Common myeloid progenitor, CD34-positive (primary cell): Measurements from ENCODE around the gene SERGEF.

ENCODE experiments used
- CTCF ChIA-PET: fragments of 350-600 bp; sonication (Branson Sonifier 250); formaldehyde crosslinking; loops from one replicate; lab custom pipeline; 2021; ENCODE audit warnings: antibody characterized with exemption; lab: Charles Lee
- POLR2A ChIA-PET: fragments of 350-600 bp; sonication (Branson Sonifier 250); formaldehyde crosslinking; loops from one replicate; lab custom pipeline; 2021; ENCODE audit warnings: antibody characterized with exemption; lab: Charles Lee
- DNase-seq, 3 donors: peaks; one replicate each; pipeline versions ENCODE4 v3.0.0 to v3.0.0-alpha.2; 2013
- H3K27ac ChIP-seq, 2 experiments: 1 replicate in 1 of 2; 2 replicates in 1 of 2; pipeline ENCODE4 v1.7.0; 2013; ENCODE audit warnings: inconsistent platforms in 2 of 2, low read length in 2 of 2, mild to moderate bottlenecking in 2 of 2, low read depth in 1 of 2, moderate library complexity in 1 of 2; ENCODE audit not compliant: severe bottlenecking in 2 of 2, insufficient read depth in 1 of 2, poor library complexity in 1 of 2
- H3K27me3 ChIP-seq, 5 experiments: replicated peaks in 2 of 5; 1 replicate in 3 of 5; 2 replicates in 2 of 5; pipeline versions ENCODE4 v1.6.1 to v1.7.0; 2013; ENCODE audit warnings: low read length in 4 of 5, mild to moderate bottlenecking in 2 of 5, moderate library complexity in 2 of 5, inconsistent platforms in 1 of 5; ENCODE audit not compliant: insufficient read depth in 5 of 5, control insufficient read depth in 4 of 5
- H3K36me3 ChIP-seq, 4 experiments: 1 replicate in 2 of 4; 2 replicates in 2 of 4; pipeline versions ENCODE4 v1.6.1 to v1.7.0; 2013; ENCODE audit warnings: low read length in 3 of 4, control low read depth in 1 of 4, mild to moderate bottlenecking in 1 of 4; ENCODE audit not compliant: control insufficient read depth in 4 of 4, insufficient read depth in 4 of 4
- H3K4me1 ChIP-seq, 4 experiments: 1 replicate in 3 of 4; 2 replicates in 1 of 4; pipeline versions ENCODE4 v1.6.1 to v1.7.1; 2013; ENCODE audit warnings: low read length in 3 of 4, mild to moderate bottlenecking in 3 of 4, control low read depth in 1 of 4, inconsistent platforms in 1 of 4, moderate library complexity in 1 of 4; ENCODE audit not compliant: control insufficient read depth in 4 of 4, insufficient read depth in 4 of 4; ENCODE audit errors: control extremely low read depth in 1 of 4
- H3K4me3 ChIP-seq, 7 experiments: 1 replicate in 4 of 7; 2 replicates in 3 of 7; pipeline versions ENCODE4 v1.5.1 to v1.7.0; 2013; ENCODE audit warnings: mild to moderate bottlenecking in 7 of 7, low read length in 6 of 7, moderate library complexity in 6 of 7, inconsistent platforms in 2 of 7, low read depth in 2 of 7, control low read depth in 1 of 7; ENCODE audit not compliant: insufficient read depth in 4 of 7, control insufficient read depth in 1 of 7; ENCODE audit errors: extremely low read depth in 1 of 7
- H3K9me3 ChIP-seq, 5 experiments: 1 replicate in 4 of 5; 2 replicates in 1 of 5; pipeline versions ENCODE4 v1.6.1 to v1.7.1; 2013; ENCODE audit warnings: low read length in 4 of 5, mild to moderate bottlenecking in 2 of 5, inconsistent platforms in 1 of 5, low read depth in 1 of 5, moderate library complexity in 1 of 5; ENCODE audit not compliant: control insufficient read depth in 4 of 5, insufficient read depth in 2 of 5; ENCODE audit errors: control extremely low read depth in 1 of 5
- WGBS: methylation state at CpG from one replicate; pipeline ENCODE4 v1.1.5; 2013; ENCODE audit not compliant: insufficient coverage; 5-methylcytosine and 5-hydroxymethylcytosine counted together

SERGEF gene

GRCh38 chr11:17796154-17796553 lies 216.7 kb downstream of the SERGEF start:
- ChIA-PET POLR2A (no interaction called here), CTCF (no interaction called here)
- Histone ChIP-seq H3K4me3 (no peak overlapping the region), H3K36me3 (no peaks in the 10 kb centered on the region), H3K4me1 (no peaks in the 10 kb centered on the region), H3K27ac (no peak overlapping the region), H3K9me3 (no peaks in the 10 kb centered on the region), H3K27me3 (no peaks in the 10 kb centered on the region)
- WGBS = 100% methylated on average over 2 of the region's 2 CpGs
- no peak for DNase-seq

GRCh38 chr11:17794981-17795380 lies 217.9 kb downstream of the SERGEF start:
- H3K9me3 ChIP-seq = no peaks in the 10 kb centered on the region
- WGBS = 100% methylated on average over 5 of the region's 5 CpGs
- H3K27ac ChIP-seq = no peak overlapping the region
- no peaks in the 10 kb centered on the region for H3K27me3 ChIP-seq
- DNase-seq = no peak
- no peak overlapping the region for H3K4me3 ChIP-seq
- no peaks in the 10 kb centered on the region for H3K36me3 ChIP-seq
- no peaks in the 10 kb centered on the region for H3K4me1 ChIP-seq
- CTCF ChIA-PET = no interaction called here
- POLR2A ChIA-PET = no interaction called here

- ChIA-PET POLR2A (no interaction called here), CTCF (no interaction called here)
- Histone ChIP-seq H3K4me3 (no peak overlapping the region), H3K9me3 (no peaks in the 10 kb centered on the region), H3K36me3 (peaks cover 0 to 2% (median 0%) of the 10 kb centered on the region in 4 experiments), H3K27me3 (no peaks in the 10 kb centered on the region), H3K4me1 (no peaks in the 10 kb centered on the region), H3K27ac (no peak overlapping the region)
- WGBS = 97% methylated on average over 6 of the region's 7 CpGs
- DNase-seq = no peak
Observed at GRCh38 chr11:17793642-17794170, 219.1 kb downstream of the SERGEF start.

- ChIA-PET POLR2A (no interaction called here), CTCF (interaction anchor here (1.0 kb wide), 1 partner anchor 61 kb away, joined by 3 read pairs; no protein-coding TSS in a partner anchor)
- Histone ChIP-seq H3K27ac (no peak overlapping the region), H3K4me1 (no peaks in the 10 kb centered on the region), H3K36me3 (peaks cover 0 to 2% (median 0%) of the 10 kb centered on the region in 4 experiments), H3K27me3 (no peaks in the 10 kb centered on the region), H3K4me3 (no peak overlapping the region), H3K9me3 (no peaks in the 10 kb centered on the region)
- 97% methylated on average over 8 of the region's 9 CpGs for WGBS
- no peak for DNase-seq
Observed at GRCh38 chr11:17792161-17792560, 220.7 kb downstream of the SERGEF start.

- H3K9me3 ChIP-seq = no peaks in the 10 kb centered on the region
- no peaks in the 10 kb centered on the region for H3K27me3 ChIP-seq
- DNase-seq = no peak
- H3K36me3 ChIP-seq = peaks cover 0 to 2% (median 0%) of the 10 kb centered on the region in 4 experiments
- CTCF ChIA-PET = no interaction called here
- POLR2A ChIA-PET = no interaction called here
- no peak overlapping the region for H3K4me3 ChIP-seq
- H3K27ac ChIP-seq = no peak overlapping the region
- H3K4me1 ChIP-seq = no peaks in the 10 kb centered on the region
Observed at GRCh38 chr11:17791144-17791543, 221.7 kb downstream of the SERGEF start.

GRCh38 chr11:17790453-17790852 lies 222.4 kb downstream of the SERGEF start:
- H3K4me1 ChIP-seq = no peaks in the 10 kb centered on the region
- no peak overlapping the region for H3K4me3 ChIP-seq
- H3K9me3 ChIP-seq = no peaks in the 10 kb centered on the region
- H3K27me3 ChIP-seq = no peaks in the 10 kb centered on the region
- 86% methylated on average over 1 of the region's 1 CpG for WGBS
- POLR2A ChIA-PET = no interaction called here
- H3K27ac ChIP-seq = no peak overlapping the region
- peaks cover 0 to 2% (median 0%) of the 10 kb centered on the region in 4 experiments for H3K36me3 ChIP-seq
- CTCF ChIA-PET = no interaction called here
- DNase-seq = no peak

GRCh38 chr11:17788084-17788483 lies 224.8 kb downstream of the SERGEF start:
- DNase-seq = no peak
- no peak overlapping the region for H3K4me3 ChIP-seq
- ChIA-PET POLR2A (no interaction called here), CTCF (no interaction called here)
- no peaks in the 10 kb centered on the region for H3K9me3 ChIP-seq
- no peaks in the 10 kb centered on the region for H3K4me1 ChIP-seq
- H3K27me3 ChIP-seq = no peaks in the 10 kb centered on the region
- 92% methylated on average over 5 of the region's 5 CpGs for WGBS
- peaks cover 0 to 2% (median 0%) of the 10 kb centered on the region in 4 experiments for H3K36me3 ChIP-seq
- H3K27ac ChIP-seq = no peak overlapping the region
